SK-N-SH (cell line): ENCODE data around the gene HEMK1. TPM values are rescaled to one million over a fixed set of nuclear protein-coding genes. Genes with fewer than 3 reads are reported as not detected.

Experiments used
- CTCF ChIA-PET: fragments of 300-600, 350-600 bp; formaldehyde crosslinking; extraction: SDS; loops from one replicate; lab custom pipeline; 2021; lab: Yijun Ruan, JAX
- POLR2A ChIA-PET: fragments of 350-600 bp; sonication (Branson Sonifier 250); formaldehyde crosslinking; extraction: SDS; loops from one replicate; lab custom pipeline; 2020; ENCODE audit warnings: antibody characterized with exemption, inconsistent platforms; lab: Yijun Ruan, JAX
- DNase-seq: peaks from one replicate; pipeline ENCODE4 v3.0.0; 2012
- H2AFZ ChIP-seq: fragments of 200-600 bp; sonication (generic); 2 replicates; pipeline ENCODE4 v1.8.1; 2016; ENCODE audit warnings: antibody characterized with exemption, mild to moderate bottlenecking, low read depth
- H3F3A ChIP-seq: fragments of 200-600 bp; sonication (generic); replicated peaks from 2 replicates; pipeline ENCODE3; 2016; ENCODE audit warnings: antibody characterized with exemption, mild to moderate bottlenecking; ENCODE audit not compliant: insufficient read depth
- H3K27ac ChIP-seq, 2 experiments: fragments of 200-500 bp in 1 of 2; fragments of 200-600 bp in 1 of 2; sonication (Bioruptor generic) in 1 of 2; sonication (generic), shearing (Covaris generic) in 1 of 2; 2 replicates each; pipeline versions ENCODE4 v1.5.1 to v1.6.1; 2014 to 2016; ENCODE audit warnings: low read depth in 2 of 2, inconsistent platforms in 1 of 2, low read length in 1 of 2, mild to moderate bottlenecking in 1 of 2, mixed read lengths in 1 of 2
- H3K27me3 ChIP-seq: fragments of 200-600 bp; sonication (generic), shearing (Covaris generic); 2 replicates; pipeline ENCODE4 v1.6.1; 2016; ENCODE audit warnings: mixed run types; ENCODE audit not compliant: insufficient read depth
- H3K36me3 ChIP-seq, 2 experiments: fragments of 200-500 bp in 1 of 2; fragments of 200-600 bp in 1 of 2; sonication (Bioruptor generic) in 1 of 2; sonication (generic) in 1 of 2; replicated peaks in 1 of 2; 2 replicates each; pipeline versions ENCODE3 to v1.5.1; 2014 to 2016; ENCODE audit warnings: low read length in 1 of 2, mild to moderate bottlenecking in 1 of 2; ENCODE audit not compliant: insufficient read depth in 2 of 2, control insufficient read depth in 1 of 2
- H3K4me1 ChIP-seq, 2 experiments: fragments of 200-500 bp in 1 of 2; fragments of 200-600 bp in 1 of 2; sonication (Bioruptor generic) in 1 of 2; sonication (generic), shearing (Covaris generic) in 1 of 2; 2 replicates each; pipeline versions ENCODE4 v1.5.1 to v1.6.1; 2014 to 2016; ENCODE audit warnings: low read depth in 1 of 2, low read length in 1 of 2, mixed run types in 1 of 2; ENCODE audit not compliant: insufficient read depth in 2 of 2, control insufficient read depth in 1 of 2
- H3K4me2 ChIP-seq: fragments of 200-600 bp; sonication (generic), shearing (Covaris generic); 2 replicates; pipeline ENCODE4 v1.6.1; 2017; ENCODE audit warnings: mixed run types
- H3K4me3 ChIP-seq, 2 experiments: fragments of 200-500 bp in 1 of 2; fragments of 200-600 bp in 1 of 2; sonication (Bioruptor generic) in 1 of 2; sonication (generic), shearing (Covaris generic) in 1 of 2; 2 replicates each; pipeline versions ENCODE4 v1.5.1 to v1.8.1; 2014 to 2016; ENCODE audit warnings: low read depth in 2 of 2, inconsistent platforms in 1 of 2, low read length in 1 of 2, mild to moderate bottlenecking in 1 of 2, mixed read lengths in 1 of 2, moderate library complexity in 1 of 2
- H3K79me2 ChIP-seq: fragments of 200-600 bp; sonication (generic); 2 replicates; pipeline ENCODE4 v1.8.1; 2017; ENCODE audit warnings: mild to moderate bottlenecking; ENCODE audit not compliant: insufficient read depth
- H3K9ac ChIP-seq: fragments of 200-600 bp; sonication (generic); 2 replicates; pipeline ENCODE4 v1.6.1; 2017; ENCODE audit warnings: mixed run types
- H3K9me2 ChIP-seq: fragments of 200-600 bp; sonication (generic); 2 replicates; pipeline ENCODE4 v1.6.1; 2017; ENCODE audit warnings: mixed run types
- H3K9me3 ChIP-seq: fragments of 200-600 bp; sonication (generic); 2 replicates; pipeline ENCODE4 v1.6.1; 2017; ENCODE audit warnings: mixed run types, mild to moderate bottlenecking, moderate library complexity
- H4K20me1 ChIP-seq: fragments of 200-600 bp; sonication (generic); 2 replicates; pipeline ENCODE4 v1.6.1; 2017; ENCODE audit warnings: mild to moderate bottlenecking, mixed run types; ENCODE audit not compliant: insufficient read depth
- CHD2 ChIP-seq: fragments of 150-350 bp; IDR thresholded peaks from 2 replicates; pipeline ENCODE4 v1.6.1; 2018; ENCODE audit warnings: low read length; ENCODE audit not compliant: partially characterized antibody
- ELF1 ChIP-seq: IDR thresholded peaks from 2 replicates; pipeline ENCODE4 v1.4.0; 2012
- EP300 ChIP-seq, 2 experiments: IDR thresholded peaks; 2 replicates each; pipeline versions ENCODE4 v1.4.0 to v1.6.1; 2012; ENCODE audit warnings: borderline replicate concordance in 1 of 2, low read depth in 1 of 2, low read length in 1 of 2
- EZH2phosphoT487 ChIP-seq: fragments of 200-600 bp; sonication (generic); IDR thresholded peaks from 2 replicates; pipeline ENCODE4 v1.6.1; 2017; ENCODE audit warnings: low read depth, mixed run types, mild to moderate bottlenecking, antibody characterized with exemption, moderate library complexity, borderline replicate concordance
- FOXM1 ChIP-seq: IDR thresholded peaks from 2 replicates; pipeline ENCODE4 v1.4.0; 2012; ENCODE audit warnings: low read depth, mild to moderate bottlenecking
- GABPA ChIP-seq: IDR thresholded peaks from 2 replicates; pipeline ENCODE4 v1.4.0; 2012; ENCODE audit warnings: low read depth, mild to moderate bottlenecking
- JUND ChIP-seq: IDR thresholded peaks from 2 replicates; pipeline ENCODE4 v1.4.0; 2012
- MEF2A ChIP-seq: IDR thresholded peaks from 2 replicates; pipeline ENCODE4 v1.4.0; 2012; ENCODE audit warnings: low read depth, borderline replicate concordance
- POLR2AphosphoS5 ChIP-seq: IDR thresholded peaks from 2 replicates; pipeline ENCODE4 v1.6.1; 2012; ENCODE audit warnings: low read depth, low read length
- REST ChIP-seq: IDR thresholded peaks from 2 replicates; pipeline ENCODE4 v1.6.1; 2012; ENCODE audit warnings: mild to moderate bottlenecking, low read depth, low read length, moderate library complexity
- RFX5 ChIP-seq: IDR thresholded peaks from 2 replicates; pipeline ENCODE4 v1.6.1; 2012; ENCODE audit warnings: mild to moderate bottlenecking, improper control_type of control experiment, low read length
- SIN3A ChIP-seq: IDR thresholded peaks from 2 replicates; pipeline ENCODE4 v1.6.1; 2012; ENCODE audit warnings: low read depth, mild to moderate bottlenecking, low read length, moderate library complexity, borderline replicate concordance
- TCF12 ChIP-seq: IDR thresholded peaks from 2 replicates; pipeline ENCODE4 v1.4.0; 2012
- TEAD4 ChIP-seq: IDR thresholded peaks from 2 replicates; pipeline ENCODE4 v1.4.0; 2012; ENCODE audit warnings: mild to moderate bottlenecking, borderline replicate concordance; ENCODE audit not compliant: insufficient read depth
- USF2 ChIP-seq: fragments of 150-350 bp; IDR thresholded peaks from 2 replicates; pipeline ENCODE4 v1.6.1; 2017; ENCODE audit warnings: antibody characterized with exemption, low read length, low read depth, borderline replicate concordance
- YY1 ChIP-seq: IDR thresholded peaks from 2 replicates; pipeline ENCODE4 v1.4.0; 2012; ENCODE audit warnings: low read depth, mild to moderate bottlenecking
- WGBS: methylation state at CpG from one replicate; pipeline ENCODE4 v1.1.6; 2017; ENCODE audit warnings: low lambda C conversion rate; 5-methylcytosine and 5-hydroxymethylcytosine counted together
- polyA plus RNA-seq, 3 experiments: library from polyadenylated mRNA; depleted of rRNA; stranded (reverse); fragments of >200 nt; gene quantifications; 2 replicates each; pipeline ENCODE4 v1.2.3, GENCODE V29; 2012
- TF ChIP-seq, protein P1 (sequence below): IDR thresholded peaks from 2 replicates; pipeline ENCODE4; 2012
- TF ChIP-seq, protein P2 (sequence below): IDR thresholded peaks from 2 replicates; pipeline ENCODE4 v1.4.0; 2012; ENCODE audit warnings: low read depth, borderline replicate concordance
- TF ChIP-seq, protein P3 (sequence below): fragments of 200-600 bp; sonication (generic); IDR thresholded peaks from 2 replicates; pipeline ENCODE4 v1.6.1; 2017; ENCODE audit warnings: antibody characterized with exemption, mild to moderate bottlenecking, moderate library complexity
- TF ChIP-seq, protein P4 (sequence below): fragments of 150-350 bp; IDR thresholded peaks from 2 replicates; pipeline ENCODE4 v1.6.1; 2016; ENCODE audit warnings: mild to moderate bottlenecking, low read depth, low read length

HEMK1 gene
- polyA plus RNA-seq, 1 of the 3 experiments (the other 2 are of a cell fraction), result 15.4 TPM

DNA sequence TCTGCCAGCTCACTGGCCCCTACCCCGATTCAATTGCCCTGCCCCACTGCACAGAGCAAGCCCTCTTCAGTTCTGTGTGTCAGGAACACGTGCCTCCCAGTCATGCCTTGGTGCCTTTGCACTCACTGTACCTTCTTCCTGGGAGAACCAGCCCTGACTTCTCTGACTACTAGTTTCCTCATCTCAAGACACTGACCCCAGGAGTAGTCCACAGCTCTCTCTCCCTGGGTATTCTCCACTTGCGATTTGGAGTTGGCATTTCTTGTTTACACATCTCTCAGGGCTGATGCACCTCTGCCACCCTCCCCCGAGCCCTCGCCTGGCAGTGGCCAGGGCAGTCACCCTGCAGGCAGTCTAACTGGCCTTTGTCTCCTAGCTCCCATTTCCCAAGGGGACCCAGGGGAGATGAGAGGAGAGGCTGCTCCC, 36.6 kb downstream of the HEMK1 start:
- CTCF ChIA-PET, result interaction anchor here (1.2 to 25.1 kb wide), 3 partner anchors 8 to 55 kb away, joined by 3 to 648 read pairs (median 111); partner anchors contain the start of genes C3orf18, CISH, HEMK1 and MAPKAPK3
- H3K36me3 ChIP-seq, result peaks cover 0 to 4% of the 10 kb centered on the region in 2 experiments

More for the DNA sequence above, 36.6 kb downstream of the HEMK1 start:
- H3K9ac ChIP-seq, result no peak overlapping the region
- H3F3A ChIP-seq, result no peaks in the 10 kb centered on the region
- TF ChIP-seq YY1 (no peak), EZH2phosphoT487 (no peak), SIN3A (no peak), CHD2 (no peak), FOXM1 (no peak), TCF12 (no peak), GABPA (no peak), REST (no peak), EP300 (IDR thresholded peaks at IDR 0.05; ENCODE audit: borderline replicate concordance in 1 of 2, low read depth in 1 of 2, low read length in 1 of 2) (no peak), USF2 (no peak), POLR2AphosphoS5 (no peak), RFX5 (no peak), JUND (no peak), ELF1 (no peak), MEF2A (no peak), TEAD4 (no peak)
- TF ChIP-seq, protein P1, sequence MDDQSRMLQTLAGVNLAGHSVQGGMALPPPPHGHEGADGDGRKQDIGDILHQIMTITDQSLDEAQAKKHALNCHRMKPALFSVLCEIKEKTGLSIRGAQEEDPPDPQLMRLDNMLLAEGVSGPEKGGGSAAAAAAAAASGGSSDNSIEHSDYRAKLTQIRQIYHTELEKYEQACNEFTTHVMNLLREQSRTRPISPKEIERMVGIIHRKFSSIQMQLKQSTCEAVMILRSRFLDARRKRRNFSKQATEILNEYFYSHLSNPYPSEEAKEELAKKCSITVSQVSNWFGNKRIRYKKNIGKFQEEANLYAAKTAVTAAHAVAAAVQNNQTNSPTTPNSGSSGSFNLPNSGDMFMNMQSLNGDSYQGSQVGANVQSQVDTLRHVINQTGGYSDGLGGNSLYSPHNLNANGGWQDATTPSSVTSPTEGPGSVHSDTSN, result no peak
- TF ChIP-seq, protein P2, sequence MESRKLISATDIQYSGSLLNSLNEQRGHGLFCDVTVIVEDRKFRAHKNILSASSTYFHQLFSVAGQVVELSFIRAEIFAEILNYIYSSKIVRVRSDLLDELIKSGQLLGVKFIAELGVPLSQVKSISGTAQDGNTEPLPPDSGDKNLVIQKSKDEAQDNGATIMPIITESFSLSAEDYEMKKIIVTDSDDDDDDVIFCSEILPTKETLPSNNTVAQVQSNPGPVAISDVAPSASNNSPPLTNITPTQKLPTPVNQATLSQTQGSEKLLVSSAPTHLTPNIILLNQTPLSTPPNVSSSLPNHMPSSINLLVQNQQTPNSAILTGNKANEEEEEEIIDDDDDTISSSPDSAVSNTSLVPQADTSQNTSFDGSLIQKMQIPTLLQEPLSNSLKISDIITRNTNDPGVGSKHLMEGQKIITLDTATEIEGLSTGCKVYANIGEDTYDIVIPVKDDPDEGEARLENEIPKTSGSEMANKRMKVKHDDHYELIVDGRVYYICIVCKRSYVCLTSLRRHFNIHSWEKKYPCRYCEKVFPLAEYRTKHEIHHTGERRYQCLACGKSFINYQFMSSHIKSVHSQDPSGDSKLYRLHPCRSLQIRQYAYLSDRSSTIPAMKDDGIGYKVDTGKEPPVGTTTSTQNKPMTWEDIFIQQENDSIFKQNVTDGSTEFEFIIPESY, result no peak
- TF ChIP-seq, protein P3, sequence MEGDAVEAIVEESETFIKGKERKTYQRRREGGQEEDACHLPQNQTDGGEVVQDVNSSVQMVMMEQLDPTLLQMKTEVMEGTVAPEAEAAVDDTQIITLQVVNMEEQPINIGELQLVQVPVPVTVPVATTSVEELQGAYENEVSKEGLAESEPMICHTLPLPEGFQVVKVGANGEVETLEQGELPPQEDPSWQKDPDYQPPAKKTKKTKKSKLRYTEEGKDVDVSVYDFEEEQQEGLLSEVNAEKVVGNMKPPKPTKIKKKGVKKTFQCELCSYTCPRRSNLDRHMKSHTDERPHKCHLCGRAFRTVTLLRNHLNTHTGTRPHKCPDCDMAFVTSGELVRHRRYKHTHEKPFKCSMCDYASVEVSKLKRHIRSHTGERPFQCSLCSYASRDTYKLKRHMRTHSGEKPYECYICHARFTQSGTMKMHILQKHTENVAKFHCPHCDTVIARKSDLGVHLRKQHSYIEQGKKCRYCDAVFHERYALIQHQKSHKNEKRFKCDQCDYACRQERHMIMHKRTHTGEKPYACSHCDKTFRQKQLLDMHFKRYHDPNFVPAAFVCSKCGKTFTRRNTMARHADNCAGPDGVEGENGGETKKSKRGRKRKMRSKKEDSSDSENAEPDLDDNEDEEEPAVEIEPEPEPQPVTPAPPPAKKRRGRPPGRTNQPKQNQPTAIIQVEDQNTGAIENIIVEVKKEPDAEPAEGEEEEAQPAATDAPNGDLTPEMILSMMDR, result no peak
- TF ChIP-seq, protein P4, sequence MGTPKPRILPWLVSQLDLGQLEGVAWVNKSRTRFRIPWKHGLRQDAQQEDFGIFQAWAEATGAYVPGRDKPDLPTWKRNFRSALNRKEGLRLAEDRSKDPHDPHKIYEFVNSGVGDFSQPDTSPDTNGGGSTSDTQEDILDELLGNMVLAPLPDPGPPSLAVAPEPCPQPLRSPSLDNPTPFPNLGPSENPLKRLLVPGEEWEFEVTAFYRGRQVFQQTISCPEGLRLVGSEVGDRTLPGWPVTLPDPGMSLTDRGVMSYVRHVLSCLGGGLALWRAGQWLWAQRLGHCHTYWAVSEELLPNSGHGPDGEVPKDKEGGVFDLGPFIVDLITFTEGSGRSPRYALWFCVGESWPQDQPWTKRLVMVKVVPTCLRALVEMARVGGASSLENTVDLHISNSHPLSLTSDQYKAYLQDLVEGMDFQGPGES, result no peak
- no peaks in the 10 kb centered on the region for H3K9me3 ChIP-seq
- peaks cover 12 to 43% of the 10 kb centered on the region in 2 experiments for H3K4me1 ChIP-seq
- 86% methylated on average over 5 of the region's 5 CpGs for WGBS
- no peak overlapping the region for H3K4me3 ChIP-seq
- DNase-seq, result no peak
- H3K27ac ChIP-seq, result no peak overlapping the region
- H3K9me2 ChIP-seq, result no peaks in the 10 kb centered on the region
- no peak overlapping the region for H3K4me2 ChIP-seq
- H2AFZ ChIP-seq, result no peak overlapping the region
- H4K20me1 ChIP-seq, result no peaks in the 10 kb centered on the region
- no peaks in the 10 kb centered on the region for H3K27me3 ChIP-seq
- no peaks in the 10 kb centered on the region for H3K79me2 ChIP-seq
- POLR2A ChIA-PET, result no interaction called here
